WTC11 (cell line): ENCODE measurements around the gene TASP1.

Experiments used
- JUN ChIP-seq: sonication (generic); formaldehyde crosslinking; IDR thresholded peaks from 2 replicates; pipeline ENCODE4 v1.8.0; 2023; ENCODE audit warnings: mild to moderate bottlenecking, missing genetic modification reagents
- MAX ChIP-seq: sonication (generic); formaldehyde crosslinking; IDR thresholded peaks from 2 replicates; pipeline ENCODE4 v1.8.0; 2022; ENCODE audit warnings: mild to moderate bottlenecking, missing genetic modification reagents

- no peak for TF ChIP-seq JUN
- TF ChIP-seq MAX = no peak
Measured at GRCh38 chr20:13355411-13355810, 283.3 kb downstream of the TASP1 start.
